Activated gamma-delta T cell treated with Interleukin-2 at 50 U/mL for 16 hours (primary cell): ENCODE measurements around the gene ACADS.
A peak's percentile ranks its signal among the peaks of the same experiment; 100 is the strongest.

Experiments used
- DNase-seq: peaks from one replicate; pipeline ENCODE4 v3.0.0-alpha.2; 2020

The ACADS gene

GRCh38 chr12:120725659-120726509 is at the start of gene ACADS:
Gene ACADS (plus strand): TSS chr12:120725826. CDS start chr12:120725886, 60 bp downstream.
- DNase-seq, result peak; percentile 89

GRCh38 chr12:120677765-120678473 is 47.7 kb upstream of the ACADS start:
- no peak for DNase-seq

- no peak for DNase-seq
Measured at GRCh38 chr12:120678572-120678971, 47.1 kb upstream of the ACADS start.

- no peak for DNase-seq
Measured at GRCh38 chr12:120680165-120680738, 45.4 kb upstream of the ACADS start.

GRCh38 chr12:120684523-120684932 is 41.1 kb upstream of the ACADS start:
- no peak for DNase-seq

- no peak for DNase-seq
Measured at GRCh38 chr12:120685522-120685921, 40.1 kb upstream of the ACADS start.

GRCh38 chr12:120686151-120686689 is 39.4 kb upstream of the ACADS start:
- DNase-seq, result peak; percentile 96

- peak; percentile 99 for DNase-seq
Measured at GRCh38 chr12:120686690-120687577, 38.7 kb upstream of the ACADS start, which contains the start of gene MLEC. Gene MLEC (plus strand): TSS chr12:120687149. CDS start chr12:120687297, 148 bp downstream.

GRCh38 chr12:120687578-120688289 is 37.9 kb upstream of the ACADS start:
- DNase-seq, result peak; percentile 26

- DNase-seq, result no peak
Measured at GRCh38 chr12:120688527-120689071, 37.0 kb upstream of the ACADS start.

GRCh38 chr12:120689397-120690082 is 36.1 kb upstream of the ACADS start:
- DNase-seq, result no peak

- DNase-seq, result no peak
Measured at GRCh38 chr12:120690083-120690450, 35.6 kb upstream of the ACADS start.

GRCh38 chr12:120690978-120691377 is 34.6 kb upstream of the ACADS start:
- no peak for DNase-seq

GRCh38 chr12:120692524-120693033 is 33.0 kb upstream of the ACADS start:
- DNase-seq, result no peak

- DNase-seq, result no peak
Measured at GRCh38 chr12:120693848-120694247, 31.8 kb upstream of the ACADS start.

GRCh38 chr12:120696626-120697025 is 29.0 kb upstream of the ACADS start:
- DNase-seq, result no peak

- no peak for DNase-seq
Measured at GRCh38 chr12:120697344-120697743, 28.3 kb upstream of the ACADS start.

GRCh38 chr12:120698665-120699064 is 27.0 kb upstream of the ACADS start:
- no peak for DNase-seq

- DNase-seq, result no peak
Measured at GRCh38 chr12:120699553-120699952, 26.1 kb upstream of the ACADS start.

- no peak for DNase-seq
Measured at GRCh38 chr12:120700886-120701285, 24.7 kb upstream of the ACADS start.
